KMS-11 (cell line): ENCODE measurements around the gene TSSK2.

ENCODE experiments used
- H2AFZ ChIP-seq: fragments of 200-600 bp; sonication (generic); 2 replicates; pipeline ENCODE4 v1.6.1; 2016; ENCODE audit warnings: antibody characterized with exemption, mixed run types, low read depth
- H3K27ac ChIP-seq: fragments of 200-600 bp; sonication (generic); 2 replicates; pipeline ENCODE4 v1.6.1; 2016; ENCODE audit warnings: mild to moderate bottlenecking, mixed run types
- H3K27me3 ChIP-seq: fragments of 200-600 bp; sonication (generic); 2 replicates; pipeline ENCODE4 v1.6.1; 2017; ENCODE audit warnings: mild to moderate bottlenecking, low read depth, mixed run types, moderate library complexity; ENCODE audit not compliant: insufficient read depth
- H3K36me3 ChIP-seq: fragments of 200-600 bp; sonication (generic); 2 replicates; pipeline ENCODE4 v1.6.1; 2017; ENCODE audit warnings: mild to moderate bottlenecking, mixed run types; ENCODE audit not compliant: insufficient read depth
- H3K4me1 ChIP-seq: fragments of 200-600 bp; sonication (generic); 2 replicates; pipeline ENCODE4 v1.6.1; 2016; ENCODE audit warnings: mild to moderate bottlenecking, low read depth, mixed run types; ENCODE audit not compliant: poor library complexity, severe bottlenecking
- H3K4me2 ChIP-seq: fragments of 200-600 bp; sonication (generic); 2 replicates; pipeline ENCODE4 v1.7.0; 2016; ENCODE audit warnings: mild to moderate bottlenecking, mixed run types
- H3K4me3 ChIP-seq: fragments of 200-600 bp; sonication (generic); IDR thresholded peaks from 2 replicates; pipeline ENCODE4 v1.6.1; 2017; ENCODE audit warnings: low read depth, low read length, mixed read lengths; ENCODE audit not compliant: insufficient read depth
- H3K79me2 ChIP-seq: fragments of 200-600 bp; sonication (generic); 2 replicates; pipeline ENCODE4 v1.6.1; 2016; ENCODE audit warnings: low read depth, mixed run types; ENCODE audit not compliant: insufficient read depth
- H3K9ac ChIP-seq: fragments of 200-600 bp; sonication (generic); 2 replicates; pipeline ENCODE4 v1.6.1; 2016; ENCODE audit warnings: mild to moderate bottlenecking, mixed run types
- H4K20me1 ChIP-seq: fragments of 200-600 bp; sonication (generic); 2 replicates; pipeline ENCODE4 v1.6.1; 2016; ENCODE audit warnings: mild to moderate bottlenecking, mixed run types; ENCODE audit not compliant: insufficient read depth
- TF ChIP-seq, protein P1 (sequence below): fragments of 200-600 bp; sonication (generic); conservative IDR thresholded peaks from 2 replicates; pipeline ENCODE4 v1.6.1; 2017; ENCODE audit warnings: low read depth, mild to moderate bottlenecking, antibody characterized with exemption, low read length, moderate library complexity, mixed read lengths

TSSK2 gene

DNA sequence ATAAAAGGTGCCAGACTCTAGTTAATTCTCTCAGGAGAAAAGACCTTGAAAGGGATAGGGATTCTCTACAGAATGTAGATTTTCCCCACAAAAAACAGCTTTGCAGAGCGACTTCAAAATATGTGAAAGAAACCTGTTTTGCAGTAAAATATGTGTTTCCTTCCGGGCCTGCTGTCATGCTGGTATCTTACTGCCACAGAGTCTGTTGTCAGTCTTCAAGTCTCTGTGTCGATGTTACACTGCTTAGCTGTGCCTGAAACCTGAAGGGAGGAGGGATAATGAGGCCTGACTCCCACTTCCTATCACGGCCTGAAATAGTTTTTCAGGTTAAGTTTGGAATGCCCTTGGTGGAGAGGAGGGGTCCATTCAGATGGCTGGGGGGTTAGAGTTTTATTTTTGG lies 7.2 kb upstream of the TSSK2 start:
- no peak overlapping the region for H3K4me2 ChIP-seq
- H3K9ac ChIP-seq: no peak overlapping the region
- peaks cover 22% of the 10 kb centered on the region for H3K4me1 ChIP-seq
- no peaks in the 10 kb centered on the region for H3K27me3 ChIP-seq
- no peak overlapping the region for H2AFZ ChIP-seq
- peaks cover 27% of the 10 kb centered on the region for H3K79me2 ChIP-seq
- no peaks in the 10 kb centered on the region for H3K36me3 ChIP-seq
- TF ChIP-seq, protein P1, sequence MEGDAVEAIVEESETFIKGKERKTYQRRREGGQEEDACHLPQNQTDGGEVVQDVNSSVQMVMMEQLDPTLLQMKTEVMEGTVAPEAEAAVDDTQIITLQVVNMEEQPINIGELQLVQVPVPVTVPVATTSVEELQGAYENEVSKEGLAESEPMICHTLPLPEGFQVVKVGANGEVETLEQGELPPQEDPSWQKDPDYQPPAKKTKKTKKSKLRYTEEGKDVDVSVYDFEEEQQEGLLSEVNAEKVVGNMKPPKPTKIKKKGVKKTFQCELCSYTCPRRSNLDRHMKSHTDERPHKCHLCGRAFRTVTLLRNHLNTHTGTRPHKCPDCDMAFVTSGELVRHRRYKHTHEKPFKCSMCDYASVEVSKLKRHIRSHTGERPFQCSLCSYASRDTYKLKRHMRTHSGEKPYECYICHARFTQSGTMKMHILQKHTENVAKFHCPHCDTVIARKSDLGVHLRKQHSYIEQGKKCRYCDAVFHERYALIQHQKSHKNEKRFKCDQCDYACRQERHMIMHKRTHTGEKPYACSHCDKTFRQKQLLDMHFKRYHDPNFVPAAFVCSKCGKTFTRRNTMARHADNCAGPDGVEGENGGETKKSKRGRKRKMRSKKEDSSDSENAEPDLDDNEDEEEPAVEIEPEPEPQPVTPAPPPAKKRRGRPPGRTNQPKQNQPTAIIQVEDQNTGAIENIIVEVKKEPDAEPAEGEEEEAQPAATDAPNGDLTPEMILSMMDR: no peak
- no peaks in the 10 kb centered on the region for H4K20me1 ChIP-seq
- no peak overlapping the region for H3K27ac ChIP-seq
- no peak overlapping the region for H3K4me3 ChIP-seq

DNA sequence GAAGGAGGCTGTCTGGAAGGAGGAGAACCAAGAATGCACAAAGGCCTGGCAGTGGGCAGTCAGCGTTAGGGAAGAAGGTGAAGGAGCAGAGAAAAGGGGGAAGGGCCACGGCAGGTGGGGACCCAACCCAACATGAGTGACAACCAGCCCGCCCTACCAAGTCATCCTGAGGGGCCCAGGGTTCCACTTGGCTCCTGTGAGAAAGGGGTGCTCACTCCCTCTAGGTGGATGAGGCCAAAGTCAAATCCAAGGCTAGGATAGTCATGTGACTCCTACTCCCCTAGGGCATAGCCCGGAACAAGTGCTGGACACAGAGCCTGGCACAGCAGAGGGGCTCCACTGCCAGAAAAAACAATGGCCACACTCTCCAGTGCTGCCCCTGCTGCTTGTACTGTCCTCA lies 6.7 kb upstream of the TSSK2 start:
- no peaks in the 10 kb centered on the region for H3K27me3 ChIP-seq
- peaks cover 18% of the 10 kb centered on the region for H3K4me1 ChIP-seq
- H3K4me3 ChIP-seq: no peak overlapping the region
- no peaks in the 10 kb centered on the region for H3K36me3 ChIP-seq
- no peak overlapping the region for H2AFZ ChIP-seq
- H3K9ac ChIP-seq: no peak overlapping the region
- no peak overlapping the region for H3K4me2 ChIP-seq
- H3K79me2 ChIP-seq: peaks cover 23% of the 10 kb centered on the region
- no peak overlapping the region for H3K27ac ChIP-seq
- no peaks in the 10 kb centered on the region for H4K20me1 ChIP-seq
- TF ChIP-seq, protein P1: no peak

- Histone ChIP-seq H3K4me2 (no peak overlapping the region), H2AFZ (no peak overlapping the region), H3K79me2 (peaks cover 17% of the 10 kb centered on the region), H4K20me1 (no peaks in the 10 kb centered on the region), H3K9ac (no peak overlapping the region), H3K27ac (no peak overlapping the region), H3K27me3 (no peaks in the 10 kb centered on the region), H3K4me3 (no peak overlapping the region), H3K36me3 (no peaks in the 10 kb centered on the region), H3K4me1 (peaks cover 11% of the 10 kb centered on the region)
- TF ChIP-seq, protein P1: no peak
Observed at GRCh38 chr22:19125011-19125410, 6.1 kb upstream of the TSSK2 start.

GRCh38 chr22:19125474-19126308 lies 5.4 kb upstream of the TSSK2 start:
- Histone ChIP-seq H3K9ac (no peak overlapping the region), H3K4me2 (no peak overlapping the region), H3K4me1 (peaks cover 4% of the 10 kb centered on the region), H3K4me3 (no peak overlapping the region), H4K20me1 (no peaks in the 10 kb centered on the region), H3K27ac (no peak overlapping the region), H3K79me2 (peaks cover 10% of the 10 kb centered on the region), H3K36me3 (no peaks in the 10 kb centered on the region), H3K27me3 (no peaks in the 10 kb centered on the region), H2AFZ (no peak overlapping the region)
- TF ChIP-seq, protein P1: no peak
